HG03159 (cell line): Measurements from ENCODE around the gene LTV1.

ENCODE experiments used
- ATAC-seq: cut with Tn5 transposase; IDR thresholded peaks from one replicate; pipeline ENCODE4 v1.9.1; 2021; ENCODE audit warnings: mild to moderate bottlenecking, moderate library complexity; ENCODE audit not compliant: unreplicated experiment

Gene LTV1

GRCh38 chr6:143882401-143882930 lies 39.3 kb downstream of the LTV1 start:
- no peak for ATAC-seq

DNA sequence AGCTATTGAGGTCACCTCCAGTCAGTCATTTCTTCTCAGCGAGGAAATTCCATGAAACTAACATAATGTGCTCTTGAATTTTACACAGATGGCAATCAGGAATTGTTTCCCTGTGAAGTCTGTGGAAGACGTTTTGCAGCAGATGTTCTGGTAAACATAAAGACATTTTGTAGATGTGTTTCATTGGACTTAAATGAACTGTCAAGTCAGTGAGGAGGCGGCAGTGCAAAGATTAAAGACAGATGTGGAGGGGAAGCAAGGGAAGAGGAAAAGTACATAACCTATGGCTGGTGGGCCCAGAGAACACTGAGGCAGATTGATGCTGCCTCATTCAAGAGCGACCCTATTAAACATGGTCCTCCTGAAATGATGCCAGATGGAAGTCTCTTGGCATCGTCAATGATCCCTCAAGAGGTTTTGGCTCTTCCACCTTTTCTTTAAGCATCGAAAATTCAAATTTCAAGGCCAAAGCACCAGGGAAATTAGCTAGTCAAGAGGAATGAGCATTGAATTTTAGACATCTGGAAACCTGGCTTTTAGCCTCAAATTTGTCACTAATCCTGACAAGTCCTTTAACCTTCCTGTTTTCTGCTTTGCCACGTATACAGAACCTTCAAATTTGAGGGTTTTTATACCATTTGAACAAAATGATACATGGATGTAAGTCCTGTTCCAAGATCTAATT lies 41.2 kb downstream of the LTV1 start:
- no peak for ATAC-seq

- ATAC-seq = no peak
Observed at GRCh38 chr6:143885116-143885515, 42.0 kb downstream of the LTV1 start.

DNA sequence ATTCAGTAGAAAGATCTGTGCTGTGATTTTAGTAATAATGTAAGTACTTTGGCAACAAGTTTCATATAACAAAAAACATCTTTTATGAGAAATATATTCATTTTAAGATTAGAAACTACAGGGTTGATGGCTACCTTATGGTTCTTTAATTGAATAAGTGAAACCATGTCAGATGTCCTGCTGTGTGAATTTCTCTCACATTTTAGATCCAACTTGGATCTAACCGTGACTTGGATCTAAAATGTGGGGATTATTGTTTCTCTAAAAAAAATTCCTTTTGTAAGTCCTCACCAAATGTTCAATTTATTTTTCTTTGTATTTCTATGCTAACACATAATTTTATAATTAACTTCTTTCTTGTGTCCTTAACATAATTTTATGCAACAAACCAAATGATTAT lies 51.5 kb downstream of the LTV1 start:
- ATAC-seq = no peak

- no peak for ATAC-seq
Observed at GRCh38 chr6:143896126-143896860, 53.2 kb downstream of the LTV1 start.

GRCh38 chr6:143900358-143900757 lies 57.2 kb downstream of the LTV1 start:
- no peak for ATAC-seq

- ATAC-seq = peak; percentile 96
Observed at GRCh38 chr6:143901885-143902750, 59.0 kb downstream of the LTV1 start.

DNA sequence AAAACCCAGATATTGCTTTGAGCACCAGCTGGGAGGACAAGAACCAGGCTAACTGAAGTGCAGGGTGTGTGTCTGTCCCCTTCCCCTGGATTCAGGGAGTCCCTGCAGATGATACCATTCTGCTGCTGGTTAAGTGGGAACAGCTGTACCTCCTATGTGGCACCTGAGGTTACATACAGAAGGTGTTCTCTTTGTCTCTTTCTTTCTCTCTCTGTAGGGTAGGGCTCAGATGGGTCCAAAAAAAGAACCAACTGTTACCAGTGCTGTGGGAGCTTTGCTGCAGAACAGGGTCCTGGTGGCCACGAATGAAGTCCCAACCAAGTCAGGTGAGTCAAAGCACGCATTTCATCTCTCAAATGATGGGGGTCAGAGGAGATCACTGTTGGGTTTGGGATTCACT lies 59.7 kb downstream of the LTV1 start:
- no peak for ATAC-seq

- no peak for ATAC-seq
Observed at GRCh38 chr6:143911028-143911427, 67.9 kb downstream of the LTV1 start.

DNA sequence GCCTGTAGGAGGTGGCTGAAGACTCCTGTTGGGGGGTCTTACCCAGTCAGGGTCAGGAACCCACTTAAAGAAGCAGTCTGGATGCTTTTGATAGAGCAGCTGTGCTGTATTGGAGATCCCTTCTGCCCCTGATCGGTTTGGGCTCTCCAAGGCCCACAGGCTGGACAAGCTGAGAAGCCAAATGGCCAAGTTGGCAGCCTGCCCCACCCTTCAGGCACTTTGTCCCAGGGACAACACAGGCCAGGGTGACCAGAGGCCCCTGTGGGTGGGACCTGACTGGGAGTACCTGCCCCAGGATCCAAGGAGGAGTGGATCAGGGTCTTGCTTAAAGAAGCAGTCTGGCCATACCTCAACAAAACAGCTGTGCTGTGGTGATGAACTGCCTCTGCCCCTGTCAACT lies 69.5 kb downstream of the LTV1 start:
- ATAC-seq = no peak
